Activated gamma-delta T cell treated with anti-CD3 and anti-CD28 coated beads, Interleukin-2, amount 50 U/mL, for 16 hours (primary cell): ENCODE results near the gene RAD1.

Experiments
- DNase-seq: peaks from one replicate; pipeline ENCODE4 v3.0.0-alpha.2; 2020; ENCODE audit warnings: low read depth

The RAD1 gene

DNA sequence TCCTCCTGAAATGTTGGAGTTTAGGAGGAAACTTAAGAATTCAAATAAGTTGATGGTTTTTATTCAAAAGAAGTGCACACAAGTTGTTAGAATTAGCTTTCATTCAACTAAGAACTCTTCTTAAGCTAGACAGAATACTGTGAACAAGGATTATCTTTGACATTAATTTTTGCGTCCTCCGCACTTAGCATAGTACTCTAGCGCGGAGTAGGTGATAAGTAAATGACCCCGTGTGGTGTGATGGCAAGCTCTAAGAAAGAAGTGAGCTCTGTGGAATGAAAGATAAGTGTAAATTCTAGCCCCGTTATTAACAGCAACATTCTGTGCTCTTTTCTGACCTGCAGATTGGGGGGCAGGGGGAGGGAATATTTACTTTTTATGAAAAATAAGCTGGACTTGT is 1.2 kb upstream of the RAD1 start:
- DNase-seq: no peak

- DNase-seq: no peak
These were observed 520 bp upstream of the RAD1 start for GRCh38 chr5:34915856-34916192.

GRCh38 chr5:34914671-34915138 is 599 bp downstream of the RAD1 start:
- no peak for DNase-seq

- no peak for DNase-seq
These were observed 2.2 kb downstream of the RAD1 start for GRCh38 chr5:34913072-34913471.

DNA sequence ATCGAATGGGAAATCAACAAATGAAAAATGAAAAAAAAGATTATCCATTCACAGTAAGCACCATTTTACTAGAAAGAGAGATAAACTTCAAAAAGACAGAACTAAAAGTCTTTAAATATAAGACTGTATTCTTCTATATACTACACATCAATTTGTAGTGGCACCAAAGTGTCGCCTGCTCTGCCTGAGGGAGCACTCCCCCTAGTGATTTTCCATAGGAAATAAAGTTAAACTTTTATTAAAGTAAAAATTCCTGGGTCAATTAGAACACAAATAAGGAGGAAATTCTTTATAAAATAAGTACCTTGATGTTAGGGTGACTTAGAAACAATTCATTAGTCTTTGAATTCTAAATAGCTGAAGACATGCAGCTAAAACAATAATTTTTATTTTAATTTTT is 9.7 kb downstream of the RAD1 start:
- DNase-seq: no peak

GRCh38 chr5:34903260-34903659 is 12.0 kb downstream of the RAD1 start:
- no peak for DNase-seq

- no peak for DNase-seq
These were observed 14.7 kb downstream of the RAD1 start for GRCh38 chr5:34900652-34901051.

DNA sequence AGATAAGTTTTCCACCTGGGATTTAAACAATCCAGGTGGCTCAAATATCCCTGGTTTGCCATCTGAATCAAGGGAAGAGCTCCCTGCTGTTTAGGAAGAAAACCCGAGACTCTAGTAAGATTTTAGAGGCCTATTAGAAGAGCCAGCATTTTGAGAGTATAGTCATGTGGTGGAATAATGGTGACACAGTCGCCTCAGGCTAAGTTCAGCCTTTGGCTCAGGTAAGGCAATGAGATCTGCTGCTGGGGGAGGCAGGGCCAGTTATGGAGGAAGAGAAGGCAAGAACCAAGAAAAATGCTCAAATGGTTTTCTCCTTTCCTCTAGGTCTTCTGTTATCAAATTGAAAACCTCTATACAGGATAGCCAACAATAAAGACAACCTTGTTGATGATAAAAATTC is 16.2 kb downstream of the RAD1 start:
- no peak for DNase-seq

DNA sequence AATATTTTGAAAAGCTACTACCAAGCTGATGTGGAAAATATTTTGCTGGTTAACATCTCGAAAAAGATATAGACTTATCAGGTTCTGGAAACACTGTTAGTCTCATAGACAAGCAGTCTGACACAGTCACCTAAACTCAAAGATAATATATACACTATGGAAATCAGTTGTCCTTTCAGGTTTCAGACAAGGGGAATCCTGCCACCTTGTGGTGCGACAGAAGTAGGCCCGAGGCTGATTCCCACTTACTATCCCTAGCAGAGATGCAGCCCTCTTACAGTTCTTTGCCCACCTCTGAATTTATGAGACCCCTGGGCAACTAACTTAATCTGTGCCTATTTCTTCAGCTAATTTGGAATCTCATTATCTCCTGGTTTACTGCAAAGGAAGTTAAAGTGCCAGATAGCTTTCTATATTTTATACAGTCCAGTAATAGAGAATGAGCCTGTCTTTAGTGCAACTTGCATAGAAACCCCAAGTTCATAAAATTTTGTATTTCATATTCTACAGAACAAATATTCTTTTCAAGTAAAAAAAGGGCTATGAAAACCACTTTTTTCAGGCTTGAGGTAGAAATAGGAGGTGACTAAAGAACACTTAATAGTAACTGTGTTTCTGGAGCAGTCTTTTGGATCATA is 16.9 kb downstream of the RAD1 start:
- DNase-seq: peak; percentile 23

GRCh38 chr5:34897646-34898045 is 17.7 kb downstream of the RAD1 start:
- no peak for DNase-seq

DNA sequence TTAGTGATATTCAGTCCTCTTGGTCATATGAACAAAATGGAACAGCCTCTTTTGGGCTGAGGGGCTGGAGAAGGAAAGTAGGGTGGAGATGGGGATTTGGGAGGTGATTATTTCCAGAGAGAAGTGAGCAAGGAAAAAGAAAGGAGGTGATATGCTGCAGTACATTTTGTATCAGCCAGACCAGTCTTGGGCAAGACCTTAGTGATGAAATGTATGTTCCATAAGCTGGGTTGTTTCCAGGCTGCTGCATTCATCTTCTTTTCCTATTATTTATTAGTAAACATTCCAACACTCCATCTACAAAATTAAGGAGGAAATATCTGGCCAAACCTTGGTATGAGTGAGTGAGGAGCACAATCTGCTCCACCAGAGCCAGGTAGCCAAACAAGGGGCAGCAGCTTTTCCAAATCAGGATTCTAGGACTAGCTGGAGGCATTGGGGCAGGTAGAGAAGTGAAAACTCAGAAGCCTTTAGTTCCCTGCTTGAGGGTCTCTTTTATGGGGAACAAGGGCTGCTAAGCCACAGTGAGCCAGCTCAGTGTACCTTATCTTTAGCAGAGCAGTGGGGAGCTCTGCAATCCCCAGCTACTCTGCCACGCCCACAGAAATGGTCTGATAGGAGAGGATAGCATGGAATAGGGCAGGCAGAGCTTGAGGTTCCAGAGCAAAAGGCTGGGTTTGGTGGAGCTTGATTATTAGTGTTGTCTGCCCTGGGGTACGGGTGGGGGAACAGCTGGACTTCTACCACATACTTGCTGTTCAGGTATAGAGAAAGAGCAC is 19.5 kb downstream of the RAD1 start:
- DNase-seq: no peak

DNA sequence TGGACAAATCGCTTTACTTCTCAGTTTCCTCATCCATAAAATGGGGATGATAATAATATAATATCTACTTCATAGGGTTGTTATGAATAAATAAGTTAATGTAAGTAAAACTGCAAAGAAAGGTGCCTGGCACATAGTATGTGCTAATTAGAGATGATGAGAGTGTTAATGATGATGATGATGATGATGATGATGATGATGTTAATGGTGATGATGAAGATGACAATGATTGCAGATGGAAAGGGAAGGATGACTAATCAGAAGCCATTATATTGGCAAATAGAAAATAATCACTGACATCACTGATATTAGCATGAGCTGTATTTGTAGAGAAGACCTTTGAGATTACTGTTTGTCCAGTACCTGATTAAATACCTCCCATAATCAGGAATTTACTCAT is 20.6 kb downstream of the RAD1 start:
- DNase-seq: no peak

GRCh38 chr5:34892414-34892813 is 22.9 kb downstream of the RAD1 start:
- DNase-seq: no peak

DNA sequence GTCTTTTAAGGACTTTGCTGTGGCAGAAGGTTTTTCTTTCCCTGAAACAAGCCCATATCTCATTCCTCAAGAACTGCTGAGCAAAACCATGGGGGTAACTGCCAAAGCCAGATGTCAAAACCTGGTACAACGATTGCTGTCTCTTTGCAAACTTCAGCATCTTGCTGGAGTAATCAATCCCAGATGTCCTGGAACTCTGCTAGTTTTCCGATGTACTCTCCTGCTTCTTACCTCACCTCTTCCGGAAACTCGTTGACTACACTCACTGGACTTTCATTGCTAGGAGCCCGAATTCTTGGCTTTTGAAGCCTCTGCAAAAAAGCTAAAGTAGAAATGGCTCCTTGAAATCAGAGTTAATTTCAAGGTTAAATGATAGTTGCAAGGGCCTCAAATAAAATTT is 23.3 kb downstream of the RAD1 start:
- DNase-seq: no peak

DNA sequence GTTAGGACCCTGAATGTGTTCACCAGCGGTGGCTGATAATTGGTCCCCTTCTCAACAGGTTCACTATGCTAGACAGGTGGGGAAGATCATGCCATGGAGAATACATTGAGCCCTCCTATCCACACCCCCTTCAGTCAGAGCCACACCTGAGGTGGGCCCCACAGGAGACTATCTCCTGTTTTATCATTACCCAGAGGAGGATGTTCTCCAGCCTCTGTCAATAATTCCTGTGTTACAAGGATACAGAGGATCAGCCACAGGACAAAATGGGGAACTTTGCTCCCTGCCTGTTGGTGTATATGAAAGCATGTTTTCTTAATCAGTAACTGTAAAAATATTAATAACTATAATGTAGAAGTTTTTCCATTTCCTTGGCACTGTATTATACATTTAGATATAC is 25.9 kb downstream of the RAD1 start:
- DNase-seq: no peak

DNA sequence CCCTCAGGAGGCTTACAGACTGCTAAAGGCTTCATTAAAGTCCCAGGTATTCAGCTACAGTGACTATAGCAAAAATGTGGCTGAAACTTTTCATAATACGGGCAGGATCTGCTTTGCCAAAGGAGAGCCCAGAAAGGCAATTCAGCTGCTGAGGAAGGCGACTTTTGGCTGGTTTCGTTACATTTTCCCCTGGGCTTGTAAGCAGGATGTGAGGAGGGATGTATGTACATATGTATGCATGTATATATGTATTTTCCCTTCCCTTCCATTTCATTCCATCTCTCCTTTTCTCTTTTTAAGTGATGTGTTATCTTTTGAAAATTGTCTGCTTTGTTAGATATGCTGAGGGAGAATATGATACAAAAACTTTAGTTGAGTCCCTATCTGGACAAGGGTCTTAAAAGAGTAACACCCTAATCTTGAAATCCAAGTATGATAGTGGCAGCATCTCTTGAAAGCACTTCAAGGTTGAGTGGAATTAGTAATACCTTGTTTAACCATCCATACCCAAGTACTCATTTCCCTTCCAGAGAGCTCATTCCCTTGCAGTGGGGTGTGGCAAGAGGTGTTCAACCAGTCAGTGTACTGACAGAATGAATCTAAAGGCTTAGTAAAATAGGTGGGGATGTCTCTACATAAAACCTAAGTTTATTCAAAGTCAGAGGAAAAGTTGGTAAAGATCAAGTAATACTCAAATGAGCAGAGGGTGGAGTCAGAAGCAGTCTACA is 28.7 kb downstream of the RAD1 start:
- no peak for DNase-seq

DNA sequence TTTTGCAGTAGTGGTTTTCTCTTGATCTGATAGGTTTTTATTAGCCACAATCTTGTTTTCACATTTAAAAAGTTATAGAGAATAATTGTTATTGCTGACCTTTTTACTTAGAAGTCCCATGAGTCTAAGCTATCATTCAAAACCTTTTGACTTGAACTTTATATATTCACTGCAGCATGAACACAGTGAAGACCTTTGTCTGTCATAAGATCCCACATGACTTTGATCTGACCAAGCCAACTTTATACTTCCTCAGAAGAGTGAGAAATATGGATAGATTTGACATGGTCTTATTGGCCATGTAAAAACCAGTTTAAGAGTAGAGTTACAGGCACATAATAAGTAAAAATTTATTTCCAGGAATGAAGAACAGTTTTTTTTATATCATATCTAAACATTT is 34.1 kb downstream of the RAD1 start:
- no peak for DNase-seq

DNA sequence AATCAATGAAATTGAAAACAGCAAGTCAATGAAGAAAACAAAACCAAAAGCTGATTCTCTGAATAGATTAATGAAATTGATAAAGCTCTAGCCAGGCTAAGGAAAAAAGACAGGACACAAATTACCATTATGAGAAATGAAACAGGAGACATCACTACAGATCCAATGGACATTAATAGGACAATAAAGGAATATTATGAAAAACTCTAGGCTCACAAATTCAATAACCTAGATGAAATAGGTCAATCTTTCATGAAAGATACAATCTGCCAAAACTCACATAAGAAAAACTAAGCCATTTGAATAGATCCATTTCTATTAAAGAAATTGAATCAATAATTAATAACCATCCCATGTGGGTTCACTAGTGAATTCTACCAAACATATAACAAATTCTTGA is 39.0 kb downstream of the RAD1 start:
- DNase-seq: no peak

DNA sequence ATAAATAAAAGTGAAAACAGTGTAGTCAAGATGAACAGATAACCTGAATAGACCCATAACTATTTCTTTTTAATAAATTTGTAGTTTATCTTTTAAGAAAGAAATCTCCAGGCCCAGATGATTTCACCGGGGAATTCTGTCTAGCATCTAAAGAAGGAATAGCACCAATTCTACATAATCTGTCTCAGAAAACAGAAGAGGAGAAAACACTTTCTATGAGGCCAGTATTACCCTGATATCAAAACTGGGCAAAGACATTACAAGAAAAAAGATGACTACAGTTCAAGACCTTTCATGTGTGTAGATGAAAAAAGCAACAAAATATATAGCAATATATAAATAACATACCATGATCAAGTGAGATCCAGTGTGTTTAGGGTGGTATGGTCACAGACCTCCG is 44.9 kb downstream of the RAD1 start:
- DNase-seq: no peak

- DNase-seq: no peak
These were observed 46.0 kb downstream of the RAD1 start for GRCh38 chr5:34869256-34869655.

GRCh38 chr5:34868791-34869190 is 46.5 kb downstream of the RAD1 start:
- no peak for DNase-seq

DNA sequence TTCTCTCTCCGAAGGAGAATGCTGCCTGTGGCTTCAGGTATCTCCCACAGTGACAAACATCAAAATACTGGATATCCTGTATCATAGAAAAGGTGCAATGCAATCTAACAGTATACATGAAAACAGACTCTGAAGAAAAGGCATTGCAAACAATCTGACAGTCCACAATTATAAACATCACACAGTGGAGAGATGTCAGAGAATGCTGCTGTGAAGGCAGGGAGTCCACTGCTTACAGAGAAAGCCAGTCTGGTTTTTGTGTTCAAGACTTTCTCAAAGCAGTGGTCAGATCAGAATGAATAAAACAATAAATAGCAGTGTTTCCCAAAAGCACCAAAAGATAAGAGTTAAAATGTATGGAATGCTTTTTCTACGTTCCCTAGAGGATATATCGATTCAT is 47.6 kb downstream of the RAD1 start:
- no peak for DNase-seq

- no peak for DNase-seq
These were observed 48.3 kb downstream of the RAD1 start for GRCh38 chr5:34866989-34867471.
